GM10847 (cell line): ENCODE data around the gene TIMP2.

Experiments
- POLR2A ChIP-seq: IDR thresholded peaks from 2 replicates; pipeline ENCODE4 v1.6.1; 2011; ENCODE audit not compliant: insufficient read length; ENCODE audit errors: extremely low read depth

Gene TIMP2

GRCh38 chr17:78904371-78904770, 20.8 kb downstream of the TIMP2 start:
- no peak for TF ChIP-seq POLR2A

GRCh38 chr17:78903101-78903779, 21.9 kb downstream of the TIMP2 start, which contains the start of gene CEP295NL:
Gene CEP295NL (minus strand): TSS chr17:78903201. CDS start chr17:78901828, 1,373 bp downstream.
- no peak for TF ChIP-seq POLR2A

- no peak for TF ChIP-seq POLR2A
These were observed 23.4 kb downstream of the TIMP2 start for GRCh38 chr17:78901806-78902205.

- no peak for TF ChIP-seq POLR2A
These were observed 24.4 kb downstream of the TIMP2 start for GRCh38 chr17:78900816-78901215.

- TF ChIP-seq POLR2A, result no peak
These were observed 25.6 kb downstream of the TIMP2 start for GRCh38 chr17:78899361-78900260.

- TF ChIP-seq POLR2A, result no peak
These were observed 26.2 kb downstream of the TIMP2 start for GRCh38 chr17:78898947-78899346.

- no peak for TF ChIP-seq POLR2A
These were observed 26.9 kb downstream of the TIMP2 start for GRCh38 chr17:78898075-78898836.

GRCh38 chr17:78897664-78898047, 27.5 kb downstream of the TIMP2 start:
- TF ChIP-seq POLR2A, result no peak

GRCh38 chr17:78896834-78897663, 28.1 kb downstream of the TIMP2 start:
- no peak for TF ChIP-seq POLR2A

GRCh38 chr17:78896091-78896833, 28.9 kb downstream of the TIMP2 start:
- TF ChIP-seq POLR2A, result no peak

- TF ChIP-seq POLR2A, result no peak
These were observed 29.9 kb downstream of the TIMP2 start for GRCh38 chr17:78895322-78895721.

GRCh38 chr17:78893684-78894083, 31.5 kb downstream of the TIMP2 start:
- TF ChIP-seq POLR2A, result no peak

GRCh38 chr17:78892936-78893379, 32.2 kb downstream of the TIMP2 start:
- no peak for TF ChIP-seq POLR2A

GRCh38 chr17:78892520-78892919, 32.7 kb downstream of the TIMP2 start:
- TF ChIP-seq POLR2A, result no peak
